Liver (tissue), 9 donors: ENCODE data around the gene SNRPA. TPM values are rescaled to one million over a fixed set of nuclear protein-coding genes. Genes with fewer than 3 reads are reported as not detected.

Experiments
- DNase-seq: peaks from one replicate; pipeline ENCODE4 v3.0.0-alpha.2; 2017; ENCODE audit warnings: low spot score
- H3K27ac ChIP-seq, 2 donors: one replicate each; pipeline ENCODE4 v1.7.0; 2013; ENCODE audit warnings: inconsistent platforms in 2 of 2, low read length in 2 of 2, control low read depth in 1 of 2, low read depth in 1 of 2, mild to moderate bottlenecking in 1 of 2
- H3K27me3 ChIP-seq, 4 donors: one replicate each; pipeline versions ENCODE4 v1.6.1 to v1.7.0; 2013; ENCODE audit warnings: low read length in 3 of 4, inconsistent platforms in 1 of 4, mild to moderate bottlenecking in 1 of 4, moderate library complexity in 1 of 4; ENCODE audit not compliant: control insufficient read depth in 4 of 4, insufficient read depth in 4 of 4
- H3K36me3 ChIP-seq, 4 donors: one replicate each; pipeline versions ENCODE4 v1.6.1 to v1.7.0; 2013; ENCODE audit warnings: low read length in 3 of 4, mild to moderate bottlenecking in 3 of 4, low read depth in 1 of 4, moderate library complexity in 1 of 4; ENCODE audit not compliant: control insufficient read depth in 4 of 4, insufficient read depth in 3 of 4
- H3K4me1 ChIP-seq, 4 donors: one replicate each; pipeline versions ENCODE4 v1.6.1 to v1.7.0; 2013; ENCODE audit warnings: low read length in 3 of 4, mild to moderate bottlenecking in 3 of 4, moderate library complexity in 1 of 4; ENCODE audit not compliant: control insufficient read depth in 4 of 4, insufficient read depth in 4 of 4
- H3K4me3 ChIP-seq, 3 donors: one replicate each; pipeline versions ENCODE4 v1.6.1 to v1.7.0; 2013; ENCODE audit warnings: low read length in 3 of 3, control low read depth in 1 of 3, low read depth in 1 of 3, mild to moderate bottlenecking in 1 of 3
- H3K9ac ChIP-seq, 2 donors: one replicate each; pipeline ENCODE4 v1.7.0; 2013; ENCODE audit warnings: low read length in 2 of 2, mild to moderate bottlenecking in 2 of 2, moderate library complexity in 2 of 2, control low read depth in 1 of 2, low read depth in 1 of 2
- H3K9me3 ChIP-seq, 4 donors: one replicate each; pipeline versions ENCODE4 v1.6.1 to v1.7.0; 2013; ENCODE audit warnings: low read length in 3 of 4; ENCODE audit not compliant: control insufficient read depth in 4 of 4
- ATF3 ChIP-seq: IDR thresholded peaks from 2 replicates; pipeline ENCODE4 v1.6.1; 2016; ENCODE audit warnings: antibody characterized with exemption
- EGR1 ChIP-seq, 2 donors: IDR thresholded peaks; 2 replicates each; pipeline ENCODE4 v1.6.1; 2016 to 2018; ENCODE audit warnings: antibody characterized with exemption in 2 of 2, low read depth in 2 of 2
- FOXA2 ChIP-seq: IDR thresholded peaks from 2 replicates; pipeline ENCODE4 v1.6.1; 2016; ENCODE audit warnings: antibody characterized with exemption
- GABPA ChIP-seq, 2 donors: IDR thresholded peaks in 1 of 2; conservative IDR thresholded peaks in 1 of 2; 2 replicates each; pipeline ENCODE4 v1.6.1; 2016; ENCODE audit warnings: antibody characterized with exemption in 2 of 2, mild to moderate bottlenecking in 1 of 2, moderate library complexity in 1 of 2
- HNF4A ChIP-seq, 2 donors: conservative IDR thresholded peaks; 2 replicates each; pipeline ENCODE4 v1.6.1; 2016; ENCODE audit warnings: antibody characterized with exemption in 2 of 2, mild to moderate bottlenecking in 2 of 2
- HNF4G ChIP-seq: IDR thresholded peaks from 2 replicates; pipeline ENCODE4 v1.6.1; 2016; ENCODE audit warnings: antibody characterized with exemption
- JUND ChIP-seq, 2 donors: IDR thresholded peaks; 2 replicates each; pipeline ENCODE4 v1.6.1; 2016; ENCODE audit warnings: antibody characterized with exemption in 2 of 2
- NR2F2 ChIP-seq: IDR thresholded peaks from 2 replicates; pipeline ENCODE4 v1.6.1; 2016; ENCODE audit warnings: antibody characterized with exemption
- RAD21 ChIP-seq, 2 donors: IDR thresholded peaks; 2 replicates each; pipeline ENCODE4 v1.6.1; 2016; ENCODE audit warnings: antibody characterized with exemption in 2 of 2, mild to moderate bottlenecking in 2 of 2
- RXRA ChIP-seq, 2 donors: IDR thresholded peaks; 2 replicates each; pipeline ENCODE4 v1.6.1; 2017 to 2018; ENCODE audit warnings: antibody characterized with exemption in 2 of 2, mild to moderate bottlenecking in 1 of 2
- SP1 ChIP-seq: IDR thresholded peaks from 2 replicates; pipeline ENCODE4 v1.6.1; 2018; ENCODE audit warnings: antibody characterized with exemption, mild to moderate bottlenecking
- TAF1 ChIP-seq: conservative IDR thresholded peaks from 2 replicates; pipeline ENCODE4 v1.6.1; 2016; ENCODE audit warnings: antibody characterized with exemption, mild to moderate bottlenecking
- YY1 ChIP-seq: IDR thresholded peaks from 2 replicates; pipeline ENCODE4 v1.6.1; 2016; ENCODE audit warnings: antibody characterized with exemption, mild to moderate bottlenecking
- ZBTB33 ChIP-seq: IDR thresholded peaks from 2 replicates; pipeline ENCODE4 v1.6.1; 2016; ENCODE audit warnings: antibody characterized with exemption
- WGBS: extraction: QIAGEN DNeasy Blood & Tissue Kit; methylation state at CpG from one replicate; pipeline ENCODE4 v1.1.7; 2013; 5-methylcytosine and 5-hydroxymethylcytosine counted together
- polyA plus RNA-seq, 2 donors: library from polyadenylated mRNA; stranded (reverse) in 1 of 2; unstranded in 1 of 2; fragments of 200-250 nt in 1 of 2; fragments of >200 nt in 1 of 2; fragmentation: Nextera tagmentation in 1 of 2; extraction: Ambion mirVana in 1 of 2; gene quantifications; one replicate each; pipeline versions ENCODE4 v1.2.1 to v1.2.3, GENCODE V29; 2013 to 2015
- total RNA-seq, 2 donors: library from RNA; depleted of rRNA; stranded (reverse); fragments of >200 nt; gene quantifications; one replicate each; pipeline ENCODE4 v1.2.3, GENCODE V29; 2014
- TF ChIP-seq, protein P1 (sequence below): fragments of 150-350 bp; IDR thresholded peaks from 2 replicates; pipeline ENCODE4 v1.5.1; 2017; ENCODE audit warnings: improper control_type of control experiment, low read depth, low read length; ENCODE audit not compliant: missing input control
- TF ChIP-seq, protein P2 (sequence below): IDR thresholded peaks from 2 replicates; pipeline ENCODE4 v1.6.1; 2016; ENCODE audit warnings: antibody characterized with exemption
- TF ChIP-seq, protein P3 (sequence below): IDR thresholded peaks from 2 replicates; pipeline ENCODE4 v1.6.1; 2016; ENCODE audit warnings: antibody characterized with exemption, mild to moderate bottlenecking
- donor health status: healthy.
- donor health status: healthy.
- donor health status: healthy.
- donor health status: healthy.
- donor health status: healthy.

Gene SNRPA
- total and polyA plus RNA-seq, 4 donors = 11.8 to 27.1 (median 17.0) TPM

- WGBS = 48% methylated on average over 17 of the region's 17 CpGs
- Histone ChIP-seq H3K36me3 (peaks cover 0 to 26% (median 10%) of the 10 kb centered on the region in 4 donors), H3K4me3 (no peak overlapping the region), H3K9ac (no peak overlapping the region), H3K27ac (no peak overlapping the region), H3K27me3 (no peaks in the 10 kb centered on the region), H3K4me1 (peaks cover 0 to 3% (median 1%) of the 10 kb centered on the region in 4 donors), H3K9me3 (no peaks in the 10 kb centered on the region)
- no peak for DNase-seq
- TF ChIP-seq, protein P1, sequence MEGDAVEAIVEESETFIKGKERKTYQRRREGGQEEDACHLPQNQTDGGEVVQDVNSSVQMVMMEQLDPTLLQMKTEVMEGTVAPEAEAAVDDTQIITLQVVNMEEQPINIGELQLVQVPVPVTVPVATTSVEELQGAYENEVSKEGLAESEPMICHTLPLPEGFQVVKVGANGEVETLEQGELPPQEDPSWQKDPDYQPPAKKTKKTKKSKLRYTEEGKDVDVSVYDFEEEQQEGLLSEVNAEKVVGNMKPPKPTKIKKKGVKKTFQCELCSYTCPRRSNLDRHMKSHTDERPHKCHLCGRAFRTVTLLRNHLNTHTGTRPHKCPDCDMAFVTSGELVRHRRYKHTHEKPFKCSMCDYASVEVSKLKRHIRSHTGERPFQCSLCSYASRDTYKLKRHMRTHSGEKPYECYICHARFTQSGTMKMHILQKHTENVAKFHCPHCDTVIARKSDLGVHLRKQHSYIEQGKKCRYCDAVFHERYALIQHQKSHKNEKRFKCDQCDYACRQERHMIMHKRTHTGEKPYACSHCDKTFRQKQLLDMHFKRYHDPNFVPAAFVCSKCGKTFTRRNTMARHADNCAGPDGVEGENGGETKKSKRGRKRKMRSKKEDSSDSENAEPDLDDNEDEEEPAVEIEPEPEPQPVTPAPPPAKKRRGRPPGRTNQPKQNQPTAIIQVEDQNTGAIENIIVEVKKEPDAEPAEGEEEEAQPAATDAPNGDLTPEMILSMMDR = no peak
- TF ChIP-seq, protein P2, sequence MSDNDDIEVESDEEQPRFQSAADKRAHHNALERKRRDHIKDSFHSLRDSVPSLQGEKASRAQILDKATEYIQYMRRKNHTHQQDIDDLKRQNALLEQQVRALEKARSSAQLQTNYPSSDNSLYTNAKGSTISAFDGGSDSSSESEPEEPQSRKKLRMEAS = no peak
- peak; percentile 68 to 85 for TF ChIP-seq HNF4A (conservative IDR thresholded peaks at IDR 0.05)
- TF ChIP-seq YY1 = no peak
- no peak for TF ChIP-seq ATF3
- TF ChIP-seq GABPA (IDR thresholded peaks at IDR 0.05 in 1 of 2, conservative IDR thresholded peaks at IDR 0.05 in 1 of 2) = no peak
- no peak for TF ChIP-seq EGR1 (IDR thresholded peaks at IDR 0.05; ENCODE audit: low read depth in 2 of 2)
- peak; percentile 9 to 15 for TF ChIP-seq RAD21 (IDR thresholded peaks at IDR 0.05)
- no peak for TF ChIP-seq TAF1
- TF ChIP-seq NR2F2 = no peak
Observed at GRCh38 chr19:40742477-40742876, 8.5 kb upstream of the SNRPA start.

DNA sequence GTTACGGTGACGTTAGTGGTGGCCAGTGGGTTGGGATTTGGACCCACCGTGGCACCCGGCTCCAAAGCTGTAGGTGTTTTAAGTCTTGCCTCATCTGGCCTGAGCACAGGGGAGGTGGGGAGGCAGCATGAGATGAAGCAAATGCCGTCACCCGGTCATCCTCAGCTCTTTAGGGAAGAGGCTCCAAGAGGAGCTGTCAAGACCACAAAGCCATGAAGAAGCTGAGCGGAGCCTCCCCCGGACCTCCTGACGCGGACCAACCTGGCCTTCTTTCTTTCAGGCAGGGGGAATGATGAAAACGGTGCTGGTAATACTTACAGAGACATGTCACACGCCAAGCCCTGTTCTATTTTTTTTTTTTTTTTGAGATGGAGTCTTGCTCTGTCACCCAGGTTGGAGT lies 8.1 kb upstream of the SNRPA start:
- Histone ChIP-seq H3K9me3 (no peaks in the 10 kb centered on the region), H3K36me3 (peaks cover 0 to 23% (median 9%) of the 10 kb centered on the region in 4 donors), H3K27me3 (no peaks in the 10 kb centered on the region), H3K9ac (no peak overlapping the region), H3K27ac (no peak overlapping the region), H3K4me3 (no peak overlapping the region), H3K4me1 (peaks cover 0 to 3% (median 1%) of the 10 kb centered on the region in 4 donors)
- 94% methylated on average over 12 of the region's 12 CpGs for WGBS
- no peak for DNase-seq
- TF ChIP-seq ATF3 = no peak
- no peak for TF ChIP-seq FOXA2
- TF ChIP-seq, protein P3, sequence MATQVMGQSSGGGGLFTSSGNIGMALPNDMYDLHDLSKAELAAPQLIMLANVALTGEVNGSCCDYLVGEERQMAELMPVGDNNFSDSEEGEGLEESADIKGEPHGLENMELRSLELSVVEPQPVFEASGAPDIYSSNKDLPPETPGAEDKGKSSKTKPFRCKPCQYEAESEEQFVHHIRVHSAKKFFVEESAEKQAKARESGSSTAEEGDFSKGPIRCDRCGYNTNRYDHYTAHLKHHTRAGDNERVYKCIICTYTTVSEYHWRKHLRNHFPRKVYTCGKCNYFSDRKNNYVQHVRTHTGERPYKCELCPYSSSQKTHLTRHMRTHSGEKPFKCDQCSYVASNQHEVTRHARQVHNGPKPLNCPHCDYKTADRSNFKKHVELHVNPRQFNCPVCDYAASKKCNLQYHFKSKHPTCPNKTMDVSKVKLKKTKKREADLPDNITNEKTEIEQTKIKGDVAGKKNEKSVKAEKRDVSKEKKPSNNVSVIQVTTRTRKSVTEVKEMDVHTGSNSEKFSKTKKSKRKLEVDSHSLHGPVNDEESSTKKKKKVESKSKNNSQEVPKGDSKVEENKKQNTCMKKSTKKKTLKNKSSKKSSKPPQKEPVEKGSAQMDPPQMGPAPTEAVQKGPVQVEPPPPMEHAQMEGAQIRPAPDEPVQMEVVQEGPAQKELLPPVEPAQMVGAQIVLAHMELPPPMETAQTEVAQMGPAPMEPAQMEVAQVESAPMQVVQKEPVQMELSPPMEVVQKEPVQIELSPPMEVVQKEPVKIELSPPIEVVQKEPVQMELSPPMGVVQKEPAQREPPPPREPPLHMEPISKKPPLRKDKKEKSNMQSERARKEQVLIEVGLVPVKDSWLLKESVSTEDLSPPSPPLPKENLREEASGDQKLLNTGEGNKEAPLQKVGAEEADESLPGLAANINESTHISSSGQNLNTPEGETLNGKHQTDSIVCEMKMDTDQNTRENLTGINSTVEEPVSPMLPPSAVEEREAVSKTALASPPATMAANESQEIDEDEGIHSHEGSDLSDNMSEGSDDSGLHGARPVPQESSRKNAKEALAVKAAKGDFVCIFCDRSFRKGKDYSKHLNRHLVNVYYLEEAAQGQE = no peak
- no peak for TF ChIP-seq GABPA (IDR thresholded peaks at IDR 0.05 in 1 of 2, conservative IDR thresholded peaks at IDR 0.05 in 1 of 2)
- TF ChIP-seq YY1 = no peak
- no peak for TF ChIP-seq SP1
- TF ChIP-seq EGR1 (IDR thresholded peaks at IDR 0.05; ENCODE audit: low read depth in 2 of 2) = no peak
- no peak for TF ChIP-seq NR2F2
- TF ChIP-seq ZBTB33 = no peak
- TF ChIP-seq JUND (IDR thresholded peaks at IDR 0.05) = no peak
- TF ChIP-seq HNF4G = no peak
- no peak for TF ChIP-seq RXRA (IDR thresholded peaks at IDR 0.05)
- TF ChIP-seq TAF1 = no peak
- no peak for TF ChIP-seq HNF4A (conservative IDR thresholded peaks at IDR 0.05)
- TF ChIP-seq, protein P1 = no peak
